ENCODE data around the gene NVL. TPM values are rescaled to one million over a fixed set of nuclear protein-coding genes. Genes with fewer than 3 reads are reported as not detected.

Gene NVL
- polyA plus RNA-seq, 1 donor from 2014 or later, result 77.3 TPM

GRCh38 chr1:224302947-224303346 is 27.0 kb downstream of the NVL start:
- no peak overlapping the region for H3K9ac ChIP-seq (ENCODE audit: low read length)
- H3K27ac ChIP-seq (ENCODE audit: low read length), result no peak overlapping the region
- no peaks in the 10 kb centered on the region for H4K20me1 ChIP-seq (ENCODE audit: insufficient read depth)
- H3F3A ChIP-seq (ENCODE audit: insufficient read depth, low read length, poor library complexity, severe bottlenecking), result no peaks in the 10 kb centered on the region
- H2AFZ ChIP-seq (ENCODE audit: low read depth, low read length), result no peak overlapping the region
- H3K9me3 ChIP-seq (ENCODE audit: low read length), result no peaks in the 10 kb centered on the region
- no peak for TF ChIP-seq MXI1 (conservative IDR thresholded peaks at IDR 0.05; ENCODE audit: poor library complexity, severe bottlenecking)
- no peak for TF ChIP-seq REST (IDR thresholded peaks at IDR 0.05; ENCODE audit: borderline replicate concordance)
- peaks cover 13% of the 10 kb centered on the region for H3K36me3 ChIP-seq (ENCODE audit: insufficient read depth, low read length)
- H3K79me2 ChIP-seq (replicated peaks; ENCODE audit: insufficient read depth, low read length), result no peaks in the 10 kb centered on the region
- no peaks in the 10 kb centered on the region for H3K27me3 ChIP-seq (ENCODE audit: insufficient read depth, low read depth, low read length)
- no peak overlapping the region for H3K4me2 ChIP-seq (ENCODE audit: low read length)
- no peak overlapping the region for H3K4me3 ChIP-seq (ENCODE audit: low read length)
- H3K9me2 ChIP-seq (ENCODE audit: insufficient read depth, low read length), result no peaks in the 10 kb centered on the region

GRCh38 chr1:224301391-224301790 is 28.6 kb downstream of the NVL start:
- Histone ChIP-seq H3K79me2 (replicated peaks; ENCODE audit: insufficient read depth, low read length) (no peaks in the 10 kb centered on the region), H3K4me2 (ENCODE audit: low read length) (no peak overlapping the region), H3K27me3 (ENCODE audit: insufficient read depth, low read depth, low read length) (no peaks in the 10 kb centered on the region), H3K36me3 (ENCODE audit: insufficient read depth, low read length) (peaks cover 17% of the 10 kb centered on the region), H3K9me3 (ENCODE audit: low read length) (no peaks in the 10 kb centered on the region), H3K9me2 (ENCODE audit: insufficient read depth, low read length) (no peaks in the 10 kb centered on the region), H3K4me3 (ENCODE audit: low read length) (no peak overlapping the region), H2AFZ (ENCODE audit: low read depth, low read length) (no peak overlapping the region), H4K20me1 (ENCODE audit: insufficient read depth) (no peaks in the 10 kb centered on the region), H3F3A (ENCODE audit: insufficient read depth, low read length, poor library complexity, severe bottlenecking) (no peaks in the 10 kb centered on the region), H3K9ac (ENCODE audit: low read length) (no peak overlapping the region), H3K27ac (ENCODE audit: low read length) (no peak overlapping the region)
- TF ChIP-seq CTCF (IDR thresholded peaks at IDR 0.05; ENCODE audit: poor library complexity, severe bottlenecking) (no peak), MXI1 (conservative IDR thresholded peaks at IDR 0.05; ENCODE audit: poor library complexity, severe bottlenecking) (no peak), SMC3 (conservative IDR thresholded peaks at IDR 0.05; ENCODE audit: poor library complexity) (no peak), POLR2AphosphoS5 (IDR thresholded peaks at IDR 0.05) (no peak), EP300 (conservative IDR thresholded peaks at IDR 0.05; ENCODE audit: poor library complexity, severe bottlenecking) (no peak), TAF1 (IDR thresholded peaks at IDR 0.05; ENCODE audit: low read depth) (no peak), REST (IDR thresholded peaks at IDR 0.05; ENCODE audit: borderline replicate concordance) (no peak), RAD21 (conservative IDR thresholded peaks at IDR 0.05) (no peak), EZH2 (IDR thresholded peaks at IDR 0.05; ENCODE audit: borderline replicate concordance, insufficient read depth, low read length, poor library complexity, severe bottlenecking) (no peak)

Measured in neural cell (in vitro differentiated cells).